GM23338 (cell line): Measurements from ENCODE around the gene TMEM132D. TPM values are rescaled to one million over a fixed set of nuclear protein-coding genes. Genes with fewer than 3 reads are reported as not detected.
A peak's percentile ranks its signal among the peaks of the same experiment; 100 is the strongest.

Experiments used
- ATAC-seq: fragments of 200-7000 bp; cut with Tn5 transposase; 3 replicates; pipeline ENCODE4 v1.9.1; 2020
- DNase-seq: peaks from one replicate; pipeline ENCODE4 v3.0.0-alpha.2; 2015; ENCODE audit warnings: low spot score
- H2AFZ ChIP-seq: fragments of 200-600 bp; sonication (generic); 2 replicates; pipeline ENCODE4 v1.8.0; 2016; ENCODE audit warnings: antibody characterized with exemption, mild to moderate bottlenecking, moderate library complexity
- H3F3A ChIP-seq: fragments of 200-600 bp; sonication (generic); replicated peaks from 2 replicates; pipeline ENCODE4 v1.8.0; 2017; ENCODE audit warnings: antibody characterized with exemption, mixed run types, low read depth
- H3K27ac ChIP-seq: fragments of 200-600 bp; sonication (generic); 2 replicates; pipeline ENCODE4 v1.6.1; 2016; ENCODE audit warnings: low read depth
- H3K27me3 ChIP-seq: fragments of 200-600 bp; sonication (generic); 2 replicates; pipeline ENCODE4 v1.8.0; 2016; ENCODE audit warnings: mild to moderate bottlenecking, mixed run types, moderate library complexity; ENCODE audit not compliant: insufficient read depth
- H3K36me3 ChIP-seq: fragments of 200-600 bp; sonication (generic); 2 replicates; pipeline ENCODE4 v1.8.0; 2016; ENCODE audit warnings: mild to moderate bottlenecking; ENCODE audit not compliant: insufficient read depth
- H3K4me1 ChIP-seq: fragments of 200-600 bp; sonication (generic); 2 replicates; pipeline ENCODE4 v1.8.0; 2016; ENCODE audit warnings: mild to moderate bottlenecking, moderate library complexity; ENCODE audit not compliant: insufficient read depth
- H3K4me2 ChIP-seq: fragments of 200-600 bp; sonication (generic); 2 replicates; pipeline ENCODE4 v1.7.1; 2017; ENCODE audit warnings: mixed run types
- H3K4me3 ChIP-seq: fragments of 200-600 bp; sonication (generic); 2 replicates; pipeline ENCODE4 v1.6.1; 2016; ENCODE audit warnings: mixed run types
- H3K79me2 ChIP-seq: fragments of 200-600 bp; sonication (generic); replicated peaks from 2 replicates; pipeline ENCODE4 v1.8.0; 2017; ENCODE audit warnings: mild to moderate bottlenecking; ENCODE audit not compliant: insufficient read depth
- H3K9me2 ChIP-seq: fragments of 200-600 bp; sonication (generic); 2 replicates; pipeline ENCODE4 v1.8.0; 2017; ENCODE audit not compliant: insufficient read depth
- H4K20me1 ChIP-seq: fragments of 200-600 bp; sonication (generic); replicated peaks from 2 replicates; pipeline ENCODE4 v1.8.0; 2017; ENCODE audit warnings: mild to moderate bottlenecking; ENCODE audit not compliant: insufficient read depth
- H3K27ac Mint-ChIP-seq: 2 replicates; pipeline ENCODE4 v1.8.0; 2020; ENCODE audit warnings: inconsistent platforms, mild to moderate bottlenecking, moderate library complexity, mixed read lengths
- H3K27me3 Mint-ChIP-seq: 3 replicates; pipeline ENCODE4 v1.8.0; 2022; ENCODE audit warnings: low read depth, mild to moderate bottlenecking, moderate library complexity, mixed read lengths, inconsistent platforms; ENCODE audit not compliant: insufficient read depth, poor library complexity
- H3K36me3 Mint-ChIP-seq: 3 replicates; pipeline ENCODE4 v1.8.0; 2021; ENCODE audit warnings: low read depth, mild to moderate bottlenecking, inconsistent platforms, moderate library complexity, mixed read lengths
- H3K4me1 Mint-ChIP-seq: 3 replicates; pipeline ENCODE4 v1.8.0; 2020; ENCODE audit warnings: mild to moderate bottlenecking, inconsistent platforms, mixed read lengths
- H3K4me3 Mint-ChIP-seq: 3 replicates; pipeline ENCODE4 v1.8.0; 2021; ENCODE audit warnings: moderate library complexity, mild to moderate bottlenecking, inconsistent platforms, mixed read lengths
- H3K9me3 Mint-ChIP-seq: 3 replicates; pipeline ENCODE4 v1.8.0; 2020; ENCODE audit warnings: moderate library complexity, mild to moderate bottlenecking, inconsistent platforms, mixed read lengths
- EZH2 ChIP-seq: fragments of 200-600 bp; sonication (generic); IDR thresholded peaks from one replicate; pipeline ENCODE4 v1.8.0; 2017; ENCODE audit warnings: antibody characterized with exemption, mild to moderate bottlenecking, low read depth; ENCODE audit not compliant: unreplicated experiment
- EZH2phosphoT487 ChIP-seq: fragments of 200-600 bp; sonication (generic); IDR thresholded peaks from one replicate; pipeline ENCODE4 v1.8.1; 2018; ENCODE audit warnings: antibody characterized with exemption; ENCODE audit not compliant: unreplicated experiment
- ZNF114 ChIP-seq: fragments of 250-450 bp; sonication (Bioruptor Pico); IDR thresholded peaks from 2 replicates; pipeline ENCODE4 v1.5.0; 2020; ENCODE audit warnings: mild to moderate bottlenecking, moderate library complexity
- polyA plus RNA-seq: library from polyadenylated mRNA; unstranded; fragments of >200 nt; fragmentation: Nextera tagmentation; extraction: Ambion mirVana; gene quantifications from 2 replicates; pipeline ENCODE4 v1.2.1, GENCODE V29; 2016
- total RNA-seq: library from RNA; depleted of rRNA; stranded (reverse); fragments of >200 nt; shearing (Covaris generic); gene quantifications from 2 replicates; pipeline ENCODE4 v1.2.3, GENCODE V29; 2014
- TF ChIP-seq, protein P1 (sequence below): IDR thresholded peaks from 2 replicates; pipeline ENCODE4 v1.6.1; 2016; ENCODE audit warnings: antibody characterized with exemption
- TF ChIP-seq, protein P2 (sequence below), 2 experiments: fragments of 200-600 bp in 1 of 2; sonication (generic) in 1 of 2; conservative IDR thresholded peaks; 2 replicates each; pipeline versions ENCODE4 v1.5.1 to v1.6.1; 2016 to 2017; ENCODE audit warnings: antibody characterized with exemption in 2 of 2, low read depth in 2 of 2, mild to moderate bottlenecking in 2 of 2, moderate library complexity in 1 of 2
- TF ChIP-seq, protein P3 (sequence below): fragments of 250-450 bp; sonication (Bioruptor Pico); IDR thresholded peaks from 2 replicates; pipeline ENCODE4 v1.5.0; 2020; ENCODE audit warnings: mild to moderate bottlenecking, moderate library complexity

TMEM132D gene
- total and polyA plus RNA-seq, 2 experiments from 2014 or later = 0.44 to 5.3 TPM

DNA sequence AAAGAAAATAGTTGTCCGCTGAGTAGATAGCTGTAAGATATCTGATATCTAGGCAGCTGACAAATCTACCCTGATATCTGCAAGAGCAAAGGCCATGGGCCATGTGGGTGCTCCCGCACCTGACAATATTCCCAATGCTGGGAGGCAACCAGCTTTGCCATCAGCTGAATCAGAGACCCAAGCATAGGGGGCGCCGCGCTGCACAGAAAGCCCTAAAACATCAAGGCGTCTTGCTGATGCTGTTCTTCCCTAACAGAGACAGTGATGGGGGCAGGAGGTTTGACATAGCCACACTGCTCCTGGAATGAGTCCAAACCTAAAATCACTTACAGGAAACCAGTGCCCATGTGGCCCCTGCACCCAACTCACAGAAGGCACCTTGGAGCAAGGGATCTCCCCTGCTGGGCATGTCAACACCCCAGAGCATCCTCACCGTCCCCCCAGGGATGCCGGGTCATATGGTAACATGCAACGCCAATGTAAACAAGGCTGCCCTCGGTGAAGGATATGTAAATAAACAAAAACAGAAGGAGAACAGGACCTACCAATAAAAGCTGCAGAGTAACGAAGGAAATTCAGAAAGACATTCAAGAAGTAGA lies 199.5 kb downstream of the TMEM132D start:
- TF ChIP-seq, protein P1, sequence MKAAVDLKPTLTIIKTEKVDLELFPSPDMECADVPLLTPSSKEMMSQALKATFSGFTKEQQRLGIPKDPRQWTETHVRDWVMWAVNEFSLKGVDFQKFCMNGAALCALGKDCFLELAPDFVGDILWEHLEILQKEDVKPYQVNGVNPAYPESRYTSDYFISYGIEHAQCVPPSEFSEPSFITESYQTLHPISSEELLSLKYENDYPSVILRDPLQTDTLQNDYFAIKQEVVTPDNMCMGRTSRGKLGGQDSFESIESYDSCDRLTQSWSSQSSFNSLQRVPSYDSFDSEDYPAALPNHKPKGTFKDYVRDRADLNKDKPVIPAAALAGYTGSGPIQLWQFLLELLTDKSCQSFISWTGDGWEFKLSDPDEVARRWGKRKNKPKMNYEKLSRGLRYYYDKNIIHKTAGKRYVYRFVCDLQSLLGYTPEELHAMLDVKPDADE = no peak
- no peak for TF ChIP-seq ZNF114
- no peak for TF ChIP-seq EZH2phosphoT487
- no peak for TF ChIP-seq EZH2
- TF ChIP-seq, protein P2, sequence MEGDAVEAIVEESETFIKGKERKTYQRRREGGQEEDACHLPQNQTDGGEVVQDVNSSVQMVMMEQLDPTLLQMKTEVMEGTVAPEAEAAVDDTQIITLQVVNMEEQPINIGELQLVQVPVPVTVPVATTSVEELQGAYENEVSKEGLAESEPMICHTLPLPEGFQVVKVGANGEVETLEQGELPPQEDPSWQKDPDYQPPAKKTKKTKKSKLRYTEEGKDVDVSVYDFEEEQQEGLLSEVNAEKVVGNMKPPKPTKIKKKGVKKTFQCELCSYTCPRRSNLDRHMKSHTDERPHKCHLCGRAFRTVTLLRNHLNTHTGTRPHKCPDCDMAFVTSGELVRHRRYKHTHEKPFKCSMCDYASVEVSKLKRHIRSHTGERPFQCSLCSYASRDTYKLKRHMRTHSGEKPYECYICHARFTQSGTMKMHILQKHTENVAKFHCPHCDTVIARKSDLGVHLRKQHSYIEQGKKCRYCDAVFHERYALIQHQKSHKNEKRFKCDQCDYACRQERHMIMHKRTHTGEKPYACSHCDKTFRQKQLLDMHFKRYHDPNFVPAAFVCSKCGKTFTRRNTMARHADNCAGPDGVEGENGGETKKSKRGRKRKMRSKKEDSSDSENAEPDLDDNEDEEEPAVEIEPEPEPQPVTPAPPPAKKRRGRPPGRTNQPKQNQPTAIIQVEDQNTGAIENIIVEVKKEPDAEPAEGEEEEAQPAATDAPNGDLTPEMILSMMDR (conservative IDR thresholded peaks at IDR 0.05; ENCODE audit: low read depth in 2 of 2) = peak; percentile 45 to 63
- TF ChIP-seq, protein P3, sequence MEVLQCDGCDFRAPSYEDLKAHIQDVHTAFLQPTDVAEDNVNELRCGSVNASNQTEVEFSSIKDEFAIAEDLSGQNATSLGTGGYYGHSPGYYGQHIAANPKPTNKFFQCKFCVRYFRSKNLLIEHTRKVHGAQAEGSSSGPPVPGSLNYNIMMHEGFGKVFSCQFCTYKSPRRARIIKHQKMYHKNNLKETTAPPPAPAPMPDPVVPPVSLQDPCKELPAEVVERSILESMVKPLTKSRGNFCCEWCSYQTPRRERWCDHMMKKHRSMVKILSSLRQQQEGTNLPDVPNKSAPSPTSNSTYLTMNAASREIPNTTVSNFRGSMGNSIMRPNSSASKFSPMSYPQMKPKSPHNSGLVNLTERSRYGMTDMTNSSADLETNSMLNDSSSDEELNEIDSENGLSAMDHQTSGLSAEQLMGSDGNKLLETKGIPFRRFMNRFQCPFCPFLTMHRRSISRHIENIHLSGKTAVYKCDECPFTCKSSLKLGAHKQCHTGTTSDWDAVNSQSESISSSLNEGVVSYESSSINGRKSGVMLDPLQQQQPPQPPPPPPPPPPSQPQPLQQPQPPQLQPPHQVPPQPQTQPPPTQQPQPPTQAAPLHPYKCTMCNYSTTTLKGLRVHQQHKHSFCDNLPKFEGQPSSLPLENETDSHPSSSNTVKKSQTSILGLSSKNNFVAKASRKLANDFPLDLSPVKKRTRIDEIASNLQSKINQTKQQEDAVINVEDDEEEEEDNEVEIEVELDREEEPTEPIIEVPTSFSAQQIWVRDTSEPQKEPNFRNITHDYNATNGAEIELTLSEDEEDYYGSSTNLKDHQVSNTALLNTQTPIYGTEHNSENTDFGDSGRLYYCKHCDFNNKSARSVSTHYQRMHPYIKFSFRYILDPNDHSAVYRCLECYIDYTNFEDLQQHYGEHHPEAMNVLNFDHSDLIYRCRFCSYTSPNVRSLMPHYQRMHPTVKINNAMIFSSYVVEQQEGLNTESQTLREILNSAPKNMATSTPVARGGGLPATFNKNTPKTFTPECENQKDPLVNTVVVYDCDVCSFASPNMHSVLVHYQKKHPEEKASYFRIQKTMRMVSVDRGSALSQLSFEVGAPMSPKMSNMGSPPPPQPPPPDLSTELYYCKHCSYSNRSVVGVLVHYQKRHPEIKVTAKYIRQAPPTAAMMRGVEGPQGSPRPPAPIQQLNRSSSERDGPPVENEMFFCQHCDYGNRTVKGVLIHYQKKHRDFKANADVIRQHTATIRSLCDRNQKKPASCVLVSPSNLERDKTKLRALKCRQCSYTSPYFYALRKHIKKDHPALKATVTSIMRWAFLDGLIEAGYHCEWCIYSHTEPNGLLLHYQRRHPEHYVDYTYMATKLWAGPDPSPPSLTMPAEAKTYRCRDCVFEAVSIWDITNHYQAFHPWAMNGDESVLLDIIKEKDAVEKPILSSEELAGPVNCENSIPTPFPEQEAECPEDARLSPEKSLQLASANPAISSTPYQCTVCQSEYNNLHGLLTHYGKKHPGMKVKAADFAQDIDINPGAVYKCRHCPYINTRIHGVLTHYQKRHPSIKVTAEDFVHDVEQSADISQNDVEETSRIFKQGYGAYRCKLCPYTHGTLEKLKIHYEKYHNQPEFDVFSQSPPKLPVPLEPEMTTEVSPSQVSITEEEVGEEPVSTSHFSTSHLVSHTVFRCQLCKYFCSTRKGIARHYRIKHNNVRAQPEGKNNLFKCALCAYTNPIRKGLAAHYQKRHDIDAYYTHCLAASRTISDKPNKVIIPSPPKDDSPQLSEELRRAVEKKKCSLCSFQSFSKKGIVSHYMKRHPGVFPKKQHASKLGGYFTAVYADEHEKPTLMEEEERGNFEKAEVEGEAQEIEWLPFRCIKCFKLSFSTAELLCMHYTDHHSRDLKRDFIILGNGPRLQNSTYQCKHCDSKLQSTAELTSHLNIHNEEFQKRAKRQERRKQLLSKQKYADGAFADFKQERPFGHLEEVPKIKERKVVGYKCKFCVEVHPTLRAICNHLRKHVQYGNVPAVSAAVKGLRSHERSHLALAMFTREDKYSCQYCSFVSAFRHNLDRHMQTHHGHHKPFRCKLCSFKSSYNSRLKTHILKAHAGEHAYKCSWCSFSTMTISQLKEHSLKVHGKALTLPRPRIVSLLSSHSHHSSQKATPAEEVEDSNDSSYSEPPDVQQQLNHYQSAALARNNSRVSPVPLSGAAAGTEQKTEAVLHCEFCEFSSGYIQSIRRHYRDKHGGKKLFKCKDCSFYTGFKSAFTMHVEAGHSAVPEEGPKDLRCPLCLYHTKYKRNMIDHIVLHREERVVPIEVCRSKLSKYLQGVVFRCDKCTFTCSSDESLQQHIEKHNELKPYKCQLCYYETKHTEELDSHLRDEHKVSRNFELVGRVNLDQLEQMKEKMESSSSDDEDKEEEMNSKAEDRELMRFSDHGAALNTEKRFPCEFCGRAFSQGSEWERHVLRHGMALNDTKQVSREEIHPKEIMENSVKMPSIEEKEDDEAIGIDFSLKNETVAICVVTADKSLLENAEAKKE (CRISPR knock-in tag) = no peak
- peaks cover 28% of the 10 kb centered on the region for H3K36me3 Mint-ChIP-seq
- H3F3A ChIP-seq = no peaks in the 10 kb centered on the region
- H3K4me2 ChIP-seq = no peak overlapping the region
- no peak overlapping the region for H3K27ac ChIP-seq
- peaks cover 10% of the 10 kb centered on the region; the same call in 1 of the 2 replicates for H3K36me3 ChIP-seq
- no peaks in the 10 kb centered on the region for H3K79me2 ChIP-seq
- no peak overlapping the region for H3K4me3 ChIP-seq
- ATAC-seq = no peak
- no peaks in the 10 kb centered on the region for H3K9me2 ChIP-seq
- DNase-seq = peak; percentile 35
- no peaks in the 10 kb centered on the region for H3K4me1 Mint-ChIP-seq
- H3K27me3 ChIP-seq = no peaks in the 10 kb centered on the region
- H3K27me3 Mint-ChIP-seq = peaks cover 3% of the 10 kb centered on the region
- peaks cover 95% of the 10 kb centered on the region for H3K9me3 Mint-ChIP-seq
- H3K4me3 Mint-ChIP-seq = no peak overlapping the region
- H4K20me1 ChIP-seq = no peaks in the 10 kb centered on the region
- H3K27ac Mint-ChIP-seq = no peak overlapping the region
- H3K4me1 ChIP-seq = no peaks in the 10 kb centered on the region
- no peak overlapping the region for H2AFZ ChIP-seq
